Aortic smooth muscle cell (primary cell): ENCODE data around the gene LIFR. TPM values are rescaled to one million over a fixed set of nuclear protein-coding genes. Genes with fewer than 3 reads are reported as not detected.

ENCODE experiments used
- total RNA-seq: library from RNA; depleted of rRNA; stranded (reverse); fragments of >200 nt; gene quantifications from 2 replicates; pipeline ENCODE4 v1.2.3, GENCODE V29; 2014

Gene LIFR, protein sequence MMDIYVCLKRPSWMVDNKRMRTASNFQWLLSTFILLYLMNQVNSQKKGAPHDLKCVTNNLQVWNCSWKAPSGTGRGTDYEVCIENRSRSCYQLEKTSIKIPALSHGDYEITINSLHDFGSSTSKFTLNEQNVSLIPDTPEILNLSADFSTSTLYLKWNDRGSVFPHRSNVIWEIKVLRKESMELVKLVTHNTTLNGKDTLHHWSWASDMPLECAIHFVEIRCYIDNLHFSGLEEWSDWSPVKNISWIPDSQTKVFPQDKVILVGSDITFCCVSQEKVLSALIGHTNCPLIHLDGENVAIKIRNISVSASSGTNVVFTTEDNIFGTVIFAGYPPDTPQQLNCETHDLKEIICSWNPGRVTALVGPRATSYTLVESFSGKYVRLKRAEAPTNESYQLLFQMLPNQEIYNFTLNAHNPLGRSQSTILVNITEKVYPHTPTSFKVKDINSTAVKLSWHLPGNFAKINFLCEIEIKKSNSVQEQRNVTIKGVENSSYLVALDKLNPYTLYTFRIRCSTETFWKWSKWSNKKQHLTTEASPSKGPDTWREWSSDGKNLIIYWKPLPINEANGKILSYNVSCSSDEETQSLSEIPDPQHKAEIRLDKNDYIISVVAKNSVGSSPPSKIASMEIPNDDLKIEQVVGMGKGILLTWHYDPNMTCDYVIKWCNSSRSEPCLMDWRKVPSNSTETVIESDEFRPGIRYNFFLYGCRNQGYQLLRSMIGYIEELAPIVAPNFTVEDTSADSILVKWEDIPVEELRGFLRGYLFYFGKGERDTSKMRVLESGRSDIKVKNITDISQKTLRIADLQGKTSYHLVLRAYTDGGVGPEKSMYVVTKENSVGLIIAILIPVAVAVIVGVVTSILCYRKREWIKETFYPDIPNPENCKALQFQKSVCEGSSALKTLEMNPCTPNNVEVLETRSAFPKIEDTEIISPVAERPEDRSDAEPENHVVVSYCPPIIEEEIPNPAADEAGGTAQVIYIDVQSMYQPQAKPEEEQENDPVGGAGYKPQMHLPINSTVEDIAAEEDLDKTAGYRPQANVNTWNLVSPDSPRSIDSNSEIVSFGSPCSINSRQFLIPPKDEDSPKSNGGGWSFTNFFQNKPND
- 21.0 and 21.6 TPM in 2 replicates for total RNA-seq

DNA sequence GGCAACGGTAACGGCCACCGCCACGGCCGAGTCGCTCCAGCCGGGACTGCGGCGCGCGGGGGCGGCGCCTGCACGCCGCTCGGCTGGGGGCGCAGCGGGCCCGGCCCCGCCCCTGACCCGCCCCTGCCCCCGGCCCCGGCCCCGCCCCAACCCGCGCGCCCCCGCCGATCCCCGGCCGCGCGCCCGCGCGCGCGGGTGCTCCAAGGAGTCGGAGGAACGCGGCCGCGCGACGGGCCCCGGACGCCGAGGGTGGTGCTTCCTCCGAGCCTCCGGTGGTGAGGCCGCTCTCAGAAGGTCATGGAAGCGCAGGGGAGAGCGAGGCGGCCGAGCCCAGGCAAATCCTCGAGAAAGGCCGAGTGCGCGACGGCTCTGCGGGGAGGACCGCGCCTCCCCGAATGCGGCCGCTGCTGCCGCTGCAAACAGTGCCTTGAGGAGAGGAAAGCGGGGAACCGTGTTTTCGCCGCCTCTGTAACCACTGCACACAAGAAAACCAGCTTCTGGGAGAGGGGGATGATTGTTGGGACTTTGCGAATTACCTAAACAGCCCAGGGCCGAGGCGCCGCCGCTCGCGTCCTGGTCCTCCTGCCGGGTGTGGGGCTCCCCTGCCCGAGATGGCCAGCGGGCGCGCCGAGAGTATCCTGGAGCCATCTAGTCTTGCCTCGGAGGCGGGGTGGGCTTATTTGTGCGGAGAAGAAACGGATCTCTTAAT is at the start of gene LIFR:
Gene LIFR, minus strand, starts transcription at position 48 of the 709 bp plus-strand sequence. CDS start 25,999 bp downstream, outside the sequence.

